KOPT-K1 (cell line): Measurements from ENCODE around the gene TK2.

Experiments used
- H3K27ac ChIP-seq: fragments of 200-600 bp; sonication (generic); 2 replicates; pipeline ENCODE4 v1.5.1; 2016; ENCODE audit warnings: antibody characterized with exemption, mild to moderate bottlenecking, low read depth, low read length; ENCODE audit not compliant: poor library complexity, severe bottlenecking
- H3K36me3 ChIP-seq: fragments of 200-600 bp; sonication (generic); 2 replicates; pipeline ENCODE4 v1.5.1; 2017; ENCODE audit warnings: antibody characterized with exemption, mild to moderate bottlenecking, low read length, moderate library complexity; ENCODE audit not compliant: insufficient read depth
- H3K9me3 ChIP-seq: fragments of 200-600 bp; sonication (generic); 2 replicates; pipeline ENCODE4 v1.5.1; 2017; ENCODE audit warnings: antibody characterized with exemption, low read length, mild to moderate bottlenecking; ENCODE audit not compliant: insufficient read depth, poor library complexity, severe bottlenecking

TK2 gene

DNA sequence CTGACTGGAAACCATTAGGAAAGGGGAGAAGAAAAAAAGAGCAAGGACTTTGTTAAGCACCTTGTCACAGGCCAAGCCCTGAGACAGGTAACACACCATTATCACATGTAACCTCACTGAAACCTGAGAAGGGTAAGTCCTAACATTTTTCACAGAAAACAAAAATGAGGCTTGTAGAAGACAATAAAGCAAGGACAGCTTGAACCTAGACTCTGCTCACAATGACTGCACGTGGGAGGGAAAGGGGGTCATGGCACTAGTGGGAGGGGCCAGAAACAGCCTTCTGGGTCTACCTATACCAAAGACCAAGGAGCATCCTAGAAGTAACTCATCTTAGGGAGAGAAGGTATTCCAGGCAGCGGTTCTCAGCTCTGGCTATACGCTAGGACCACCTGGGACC, 7.5 kb downstream of the TK2 start:
- no peaks in the 10 kb centered on the region for H3K9me3 ChIP-seq
- no peaks in the 10 kb centered on the region for H3K36me3 ChIP-seq
- no peak overlapping the region for H3K27ac ChIP-seq

DNA sequence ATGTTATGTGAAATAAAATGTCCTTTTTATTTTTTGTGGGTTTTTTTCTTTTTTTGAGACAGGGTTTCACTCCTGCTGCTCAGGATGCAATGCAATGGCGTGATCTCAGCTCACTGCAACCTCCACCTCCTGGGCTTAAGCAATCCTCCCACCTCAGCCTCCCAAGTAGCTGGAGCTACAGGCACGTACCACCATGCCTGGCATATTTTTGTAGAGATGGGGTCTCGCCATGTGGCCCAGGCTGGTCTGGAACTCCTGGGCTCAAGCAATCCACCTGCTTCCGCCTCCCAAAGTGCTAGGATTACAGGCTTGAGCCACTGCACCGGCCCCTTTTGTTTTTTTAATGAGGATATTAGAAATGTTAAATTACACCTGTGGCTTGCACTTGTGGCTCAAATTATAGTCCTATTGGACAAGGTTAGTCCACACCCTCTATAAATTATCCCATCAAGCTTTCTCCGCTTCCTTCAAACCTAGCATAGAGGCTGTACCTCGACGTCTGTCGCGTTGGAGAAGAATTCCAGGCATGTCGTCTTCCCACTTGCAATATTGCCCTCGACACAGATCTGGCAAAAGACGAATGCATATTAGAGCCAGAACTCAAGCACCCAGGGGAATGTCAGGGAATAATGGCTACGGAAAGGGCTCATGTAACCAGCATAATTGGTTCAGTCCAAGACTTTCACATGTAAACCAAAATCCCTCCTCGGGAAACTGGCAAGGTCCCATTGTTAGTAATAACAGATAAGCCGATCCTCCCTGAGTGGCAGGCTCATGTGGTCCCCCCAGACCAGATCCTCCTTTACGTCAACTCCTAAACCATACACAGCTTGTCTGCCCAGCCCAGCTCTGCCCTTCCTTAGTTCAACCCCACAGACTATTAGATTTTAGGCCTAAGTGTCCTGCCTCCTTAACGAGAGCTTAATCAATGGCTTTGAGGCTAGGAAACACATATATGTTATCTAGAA, 8.2 kb downstream of the TK2 start:
- Histone ChIP-seq H3K27ac (no peak overlapping the region), H3K36me3 (no peaks in the 10 kb centered on the region), H3K9me3 (no peaks in the 10 kb centered on the region)

DNA sequence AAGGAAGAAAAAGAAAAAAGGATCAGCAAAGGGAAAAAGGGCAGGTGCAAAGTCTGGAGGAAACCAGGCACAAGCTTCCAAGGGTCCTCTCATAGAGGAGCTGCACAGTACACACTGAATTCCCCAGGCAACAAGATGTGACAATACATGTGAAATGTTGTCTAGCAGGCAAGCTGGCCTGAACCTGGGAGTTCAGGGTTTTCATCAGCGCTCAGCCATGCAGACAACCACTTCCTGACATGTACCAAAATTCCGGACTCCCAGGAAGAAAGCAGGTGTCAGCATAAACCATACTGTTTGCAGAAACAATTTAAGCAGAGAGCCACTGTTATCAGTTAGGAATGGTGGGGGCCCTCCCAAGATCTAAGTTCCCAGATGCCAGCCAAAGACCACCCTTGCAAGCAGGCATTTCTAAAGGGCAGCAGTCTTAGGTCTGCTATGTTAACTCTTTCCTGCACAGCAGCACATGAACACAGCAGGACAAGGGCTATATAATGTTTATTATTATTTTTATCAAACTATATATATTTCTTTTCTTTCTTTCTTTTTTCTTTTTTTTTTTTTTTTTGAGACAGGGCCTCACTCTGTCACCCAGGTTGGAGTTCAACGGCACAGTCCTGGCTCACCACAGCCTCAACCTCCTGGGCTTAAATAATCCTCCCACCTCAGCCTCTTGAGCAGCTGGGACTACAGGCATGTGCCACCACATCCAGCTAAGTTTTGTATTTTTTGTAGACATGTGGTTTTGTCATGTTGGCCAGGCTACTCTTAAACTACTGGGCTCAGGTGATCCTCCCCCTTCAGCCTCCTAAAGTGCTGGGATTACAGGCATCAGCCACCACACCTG, 10.1 kb downstream of the TK2 start:
- Histone ChIP-seq H3K36me3 (no peaks in the 10 kb centered on the region), H3K9me3 (no peaks in the 10 kb centered on the region), H3K27ac (peak overlapping the region; percentile 43)

GRCh38 chr16:66538910-66539309, 11.0 kb downstream of the TK2 start:
- Histone ChIP-seq H3K27ac (peak overlapping the region; percentile 43), H3K9me3 (no peaks in the 10 kb centered on the region), H3K36me3 (no peaks in the 10 kb centered on the region)

GRCh38 chr16:66537236-66537635, 12.7 kb downstream of the TK2 start:
- Histone ChIP-seq H3K27ac (no peak overlapping the region), H3K36me3 (no peaks in the 10 kb centered on the region), H3K9me3 (no peaks in the 10 kb centered on the region)

GRCh38 chr16:66536525-66536924, 13.4 kb downstream of the TK2 start:
- H3K36me3 ChIP-seq = no peaks in the 10 kb centered on the region
- H3K27ac ChIP-seq = no peak overlapping the region

GRCh38 chr16:66534376-66534799, 15.5 kb downstream of the TK2 start:
- Histone ChIP-seq H3K9me3 (no peaks in the 10 kb centered on the region), H3K27ac (no peak overlapping the region), H3K36me3 (no peaks in the 10 kb centered on the region)

More at GRCh38 chr16:66536525-66536924, 13.4 kb downstream of the TK2 start:
- H3K9me3 ChIP-seq = no peaks in the 10 kb centered on the region

DNA sequence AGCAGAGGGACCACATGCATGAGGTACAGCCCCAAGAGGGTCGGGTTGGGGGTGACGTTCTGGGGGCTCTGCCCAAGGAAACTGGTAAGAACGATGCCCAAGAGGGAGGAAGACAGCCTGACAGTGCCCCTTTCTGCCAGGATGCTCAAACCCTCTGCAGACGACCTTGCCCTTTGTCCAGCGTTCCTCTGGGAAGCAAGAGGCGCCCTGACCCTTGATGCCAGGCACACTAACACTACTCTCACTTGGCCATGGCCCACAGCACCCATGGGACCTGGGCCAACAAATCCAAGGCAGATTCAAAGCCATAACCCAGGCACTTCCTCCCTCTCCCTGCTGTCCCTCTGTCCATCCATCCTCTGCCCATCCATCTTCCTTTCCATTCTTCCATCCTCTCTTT, 20.4 kb downstream of the TK2 start:
- Histone ChIP-seq H3K27ac (no peak overlapping the region), H3K9me3 (no peaks in the 10 kb centered on the region), H3K36me3 (no peaks in the 10 kb centered on the region)

GRCh38 chr16:66528294-66528693, 21.6 kb downstream of the TK2 start:
- H3K27ac ChIP-seq = peak overlapping the region; percentile 31

GRCh38 chr16:66525396-66526180, 24.3 kb downstream of the TK2 start:
- peak overlapping the region; percentile 76 for H3K27ac ChIP-seq
- H3K9me3 ChIP-seq = no peaks in the 10 kb centered on the region
- no peaks in the 10 kb centered on the region for H3K36me3 ChIP-seq

More at GRCh38 chr16:66528294-66528693, 21.6 kb downstream of the TK2 start:
- H3K36me3 ChIP-seq = no peaks in the 10 kb centered on the region
- H3K9me3 ChIP-seq = no peaks in the 10 kb centered on the region

DNA sequence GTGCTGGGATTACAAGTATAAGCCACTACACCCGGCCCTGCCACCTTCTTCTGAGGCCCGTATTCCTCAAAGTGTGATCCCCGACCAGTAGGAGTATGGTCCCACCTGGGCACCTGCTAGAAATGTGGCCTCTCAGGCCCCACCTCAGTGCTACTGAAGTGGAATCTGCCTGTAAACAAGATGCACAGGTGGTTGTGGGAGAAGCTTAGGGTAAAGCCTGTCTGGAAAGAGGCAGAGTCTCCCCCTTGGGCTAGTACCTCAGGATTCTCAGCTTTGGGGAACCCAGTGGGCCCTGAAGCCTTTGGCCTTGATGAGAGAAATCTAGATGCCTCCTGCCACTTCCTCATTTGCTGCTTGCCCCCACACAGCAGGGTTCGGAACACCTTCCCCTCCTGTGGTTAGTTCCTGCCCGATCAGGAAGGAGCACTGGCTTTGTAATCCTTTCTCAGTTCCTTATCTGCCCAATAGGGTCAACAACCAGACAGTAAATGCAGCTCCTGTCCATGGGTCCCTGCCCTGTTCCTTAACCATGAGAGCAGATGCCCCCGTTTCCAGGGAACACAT, 25.2 kb downstream of the TK2 start:
- Histone ChIP-seq H3K27ac (peak overlapping the region; percentile 76), H3K9me3 (no peaks in the 10 kb centered on the region)

GRCh38 chr16:66523861-66524354, 26.0 kb downstream of the TK2 start:
- Histone ChIP-seq H3K36me3 (no peaks in the 10 kb centered on the region), H3K9me3 (no peaks in the 10 kb centered on the region), H3K27ac (peak overlapping the region; percentile 76)

More for the DNA sequence above, 25.2 kb downstream of the TK2 start:
- H3K36me3 ChIP-seq = no peaks in the 10 kb centered on the region

- no peaks in the 10 kb centered on the region for H3K9me3 ChIP-seq
- peak overlapping the region; percentile 76 for H3K27ac ChIP-seq
- H3K36me3 ChIP-seq = no peaks in the 10 kb centered on the region
These were observed 26.9 kb downstream of the TK2 start for GRCh38 chr16:66522816-66523590.
